ENCODE measurements around the gene CCDC88C.

CCDC88C gene

DNA sequence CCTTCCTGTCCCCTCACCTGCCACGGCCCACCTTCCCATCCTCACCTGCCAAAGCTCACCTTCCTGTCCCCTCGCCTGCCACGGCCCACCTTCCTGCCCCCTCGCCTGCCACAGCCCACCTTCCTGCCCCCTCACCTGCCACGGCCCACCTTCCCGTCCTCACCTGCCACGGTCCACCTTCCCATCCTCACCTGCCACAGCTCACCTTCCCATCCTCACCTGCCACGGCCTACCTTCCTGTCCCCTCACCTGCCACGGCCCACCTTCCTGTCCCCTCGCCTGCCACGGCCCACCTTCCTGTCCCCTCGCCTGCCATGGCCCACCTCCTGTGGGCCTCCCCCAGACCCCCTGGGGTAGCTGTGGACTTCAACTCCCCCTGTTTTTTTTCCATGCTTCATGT, 124.3 kb downstream of the CCDC88C start:
- H3K4me3 ChIP-seq (replicated peaks; ENCODE audit: low read depth, low read length), result no peak overlapping the region
- DNase-seq (ENCODE audit: extremely low read depth, low read depth), result no peak
- TF ChIP-seq CTCF (IDR thresholded peaks at IDR 0.05; ENCODE audit: low read depth, low read length, missing control alignments), result no peak

- no peak for DNase-seq (ENCODE audit: extremely low read depth, low read depth)
- no peak overlapping the region for H3K4me3 ChIP-seq (replicated peaks; ENCODE audit: low read depth, low read length)
- TF ChIP-seq CTCF (IDR thresholded peaks at IDR 0.05; ENCODE audit: low read depth, low read length, missing control alignments), result no peak
Observed at GRCh38 chr14:91292491-91292890, 125.1 kb downstream of the CCDC88C start.

DNA sequence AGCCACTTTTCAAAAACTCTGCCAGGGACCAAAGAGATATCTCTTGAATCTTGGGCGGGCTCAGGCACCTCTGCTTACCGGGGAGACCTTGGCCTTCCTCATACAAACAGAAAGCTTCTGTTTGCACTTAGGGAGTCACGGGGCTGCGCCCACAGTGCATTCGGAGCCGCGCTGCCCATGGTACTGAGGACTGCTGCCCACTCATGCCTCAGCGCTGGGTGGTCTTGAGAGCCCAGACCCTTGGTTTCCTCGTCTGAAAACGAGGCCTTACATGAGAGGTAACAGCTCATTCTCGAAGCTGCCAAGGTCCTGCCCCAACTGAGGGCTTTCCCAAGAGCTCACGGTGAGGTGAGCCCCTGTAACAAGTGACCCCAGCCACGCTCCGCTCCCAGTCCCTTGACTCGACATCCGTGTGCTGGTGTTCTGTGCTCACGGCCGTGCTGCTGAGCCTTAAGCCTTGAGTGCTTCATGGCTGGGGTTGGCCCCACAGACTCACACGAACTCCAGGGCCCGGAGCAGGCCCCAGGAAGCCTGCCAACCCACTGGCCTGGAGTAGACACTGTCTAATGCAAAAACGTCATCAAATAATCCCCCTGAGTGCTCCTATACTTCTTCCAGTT, 125.7 kb downstream of the CCDC88C start:
- no peak for DNase-seq (ENCODE audit: extremely low read depth, low read depth)
- H3K4me3 ChIP-seq (replicated peaks; ENCODE audit: low read depth, low read length), result no peak overlapping the region
- no peak for TF ChIP-seq CTCF (IDR thresholded peaks at IDR 0.05; ENCODE audit: low read depth, low read length, missing control alignments)

- no peak for DNase-seq (ENCODE audit: extremely low read depth, low read depth)
- TF ChIP-seq CTCF (IDR thresholded peaks at IDR 0.05; ENCODE audit: low read depth, low read length, missing control alignments), result no peak
- no peak overlapping the region for H3K4me3 ChIP-seq (replicated peaks; ENCODE audit: low read depth, low read length)
Observed at GRCh38 chr14:91290986-91291385, 126.6 kb downstream of the CCDC88C start.

- DNase-seq (ENCODE audit: extremely low read depth, low read depth), result no peak
- H3K4me3 ChIP-seq (replicated peaks; ENCODE audit: low read depth, low read length), result no peak overlapping the region
- no peak for TF ChIP-seq CTCF (IDR thresholded peaks at IDR 0.05; ENCODE audit: low read depth, low read length, missing control alignments)
Observed at GRCh38 chr14:91289464-91289863, 128.2 kb downstream of the CCDC88C start.

- no peak for DNase-seq (ENCODE audit: extremely low read depth, low read depth)
- no peak overlapping the region for H3K4me3 ChIP-seq (replicated peaks; ENCODE audit: low read depth, low read length)
- TF ChIP-seq CTCF (IDR thresholded peaks at IDR 0.05; ENCODE audit: low read depth, low read length, missing control alignments), result no peak
Observed at GRCh38 chr14:91288876-91289275, 128.7 kb downstream of the CCDC88C start.

DNA sequence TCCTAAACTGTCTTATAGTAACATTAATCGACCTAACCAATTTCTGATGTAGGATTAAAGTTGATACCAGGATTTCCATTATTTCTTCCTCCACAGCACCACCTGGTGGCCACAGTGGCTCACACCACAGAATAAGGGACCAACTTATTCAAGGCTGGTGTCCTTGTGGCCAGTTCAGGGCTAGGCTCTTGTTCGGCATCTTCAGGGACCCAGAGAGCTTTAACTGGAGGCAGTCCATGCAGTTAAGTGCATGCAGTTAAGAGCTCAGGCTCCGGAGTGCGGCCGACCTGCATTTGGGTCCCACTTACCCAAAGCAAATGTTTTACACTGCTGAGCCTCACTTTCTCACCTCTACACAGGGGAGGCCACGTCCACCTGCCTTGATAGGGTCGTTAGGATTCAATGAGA, 131.1 kb downstream of the CCDC88C start:
- no peak overlapping the region for H3K4me3 ChIP-seq (replicated peaks; ENCODE audit: low read depth, low read length)
- peak; percentile 86 for TF ChIP-seq CTCF (IDR thresholded peaks at IDR 0.05; ENCODE audit: low read depth, low read length, missing control alignments)
- DNase-seq (ENCODE audit: extremely low read depth, low read depth), result peak; percentile 63
